SK-N-SH (cell line): Measurements from ENCODE around the gene PCNX2.

ENCODE experiments used
- GABPA ChIP-seq: IDR thresholded peaks from 2 replicates; pipeline ENCODE4 v1.4.0; 2012; ENCODE audit warnings: low read depth, mild to moderate bottlenecking
- RCOR1 ChIP-seq: fragments of 150-350 bp; IDR thresholded peaks from 2 replicates; pipeline ENCODE4 v1.6.1; 2017; ENCODE audit warnings: antibody characterized with exemption, low read length
- TF ChIP-seq, protein P1 (sequence below): fragments of 200-600 bp; sonication (generic); IDR thresholded peaks from 2 replicates; pipeline ENCODE4 v1.6.1; 2017; ENCODE audit warnings: antibody characterized with exemption, mild to moderate bottlenecking, moderate library complexity

DNA sequence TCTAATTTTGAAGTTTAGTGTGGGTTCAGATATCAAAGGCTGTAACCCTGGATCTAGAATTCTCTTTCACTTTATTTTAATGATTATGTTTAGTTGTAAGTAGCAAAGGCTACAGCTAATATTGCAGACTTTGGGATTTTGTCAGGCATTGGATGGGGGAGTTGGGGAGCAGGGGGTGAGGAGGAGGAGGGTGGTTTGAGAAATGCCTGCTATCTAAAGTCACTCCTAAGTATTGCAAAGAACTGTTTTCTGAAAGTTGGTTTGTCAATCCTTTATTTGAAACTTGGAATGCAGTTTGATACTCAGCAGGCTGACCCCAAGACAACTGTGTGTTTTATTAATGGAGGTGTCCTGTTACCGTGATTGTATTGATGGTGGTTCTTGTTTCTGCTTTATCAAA lies 343.9 kb downstream of the PCNX2 start:
- TF ChIP-seq, protein P1, sequence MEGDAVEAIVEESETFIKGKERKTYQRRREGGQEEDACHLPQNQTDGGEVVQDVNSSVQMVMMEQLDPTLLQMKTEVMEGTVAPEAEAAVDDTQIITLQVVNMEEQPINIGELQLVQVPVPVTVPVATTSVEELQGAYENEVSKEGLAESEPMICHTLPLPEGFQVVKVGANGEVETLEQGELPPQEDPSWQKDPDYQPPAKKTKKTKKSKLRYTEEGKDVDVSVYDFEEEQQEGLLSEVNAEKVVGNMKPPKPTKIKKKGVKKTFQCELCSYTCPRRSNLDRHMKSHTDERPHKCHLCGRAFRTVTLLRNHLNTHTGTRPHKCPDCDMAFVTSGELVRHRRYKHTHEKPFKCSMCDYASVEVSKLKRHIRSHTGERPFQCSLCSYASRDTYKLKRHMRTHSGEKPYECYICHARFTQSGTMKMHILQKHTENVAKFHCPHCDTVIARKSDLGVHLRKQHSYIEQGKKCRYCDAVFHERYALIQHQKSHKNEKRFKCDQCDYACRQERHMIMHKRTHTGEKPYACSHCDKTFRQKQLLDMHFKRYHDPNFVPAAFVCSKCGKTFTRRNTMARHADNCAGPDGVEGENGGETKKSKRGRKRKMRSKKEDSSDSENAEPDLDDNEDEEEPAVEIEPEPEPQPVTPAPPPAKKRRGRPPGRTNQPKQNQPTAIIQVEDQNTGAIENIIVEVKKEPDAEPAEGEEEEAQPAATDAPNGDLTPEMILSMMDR = no peak
- TF ChIP-seq RCOR1 (no peak), GABPA (no peak)
